Measurements from ENCODE around the gene MPRIP.
"Not testable (repeated sequence)": the region's sequence is repeated elsewhere in the genome, so short reads cannot be mapped to it uniquely, and the experiment has no call there.

Gene MPRIP

GRCh38 chr17:17011043-17011907 is 31.0 kb upstream of the MPRIP start:
- DNase-seq (ENCODE audit: low read depth, low spot score) = not testable (repeated sequence)

- DNase-seq (ENCODE audit: low read depth, low spot score) = not testable (repeated sequence)
These were observed 28.2 kb upstream of the MPRIP start for GRCh38 chr17:17013828-17014747.

GRCh38 chr17:17014748-17015124 is 27.5 kb upstream of the MPRIP start:
- DNase-seq (ENCODE audit: low read depth, low spot score) = not testable (repeated sequence)

GRCh38 chr17:17015230-17015629 is 27.0 kb upstream of the MPRIP start:
- DNase-seq (ENCODE audit: low read depth, low spot score) = no peak

- DNase-seq (ENCODE audit: low read depth, low spot score) = not testable (repeated sequence)
These were observed 25.8 kb upstream of the MPRIP start for GRCh38 chr17:17016199-17017197.

GRCh38 chr17:17017343-17018014 is 24.8 kb upstream of the MPRIP start:
- DNase-seq (ENCODE audit: low read depth, low spot score) = no peak

GRCh38 chr17:17018021-17018441 is 24.2 kb upstream of the MPRIP start:
- DNase-seq (ENCODE audit: low read depth, low spot score) = no peak

- no peak for DNase-seq (ENCODE audit: low read depth, low spot score)
These were observed 23.4 kb upstream of the MPRIP start for GRCh38 chr17:17018612-17019429.

GRCh38 chr17:17019430-17019762 is 22.9 kb upstream of the MPRIP start:
- no peak for DNase-seq (ENCODE audit: low read depth, low spot score)

- DNase-seq (ENCODE audit: low read depth, low spot score) = no peak
These were observed 22.3 kb upstream of the MPRIP start for GRCh38 chr17:17019891-17020456.

- DNase-seq (ENCODE audit: low read depth, low spot score) = no peak
These were observed 21.4 kb upstream of the MPRIP start for GRCh38 chr17:17020821-17021193.

- no peak for DNase-seq (ENCODE audit: low read depth, low spot score)
These were observed 20.9 kb upstream of the MPRIP start for GRCh38 chr17:17021194-17021863.

- DNase-seq (ENCODE audit: low read depth, low spot score) = no peak
These were observed 20.2 kb upstream of the MPRIP start for GRCh38 chr17:17022011-17022410.

- DNase-seq (ENCODE audit: low read depth, low spot score) = no peak
These were observed 19.8 kb upstream of the MPRIP start for GRCh38 chr17:17022456-17022855.

GRCh38 chr17:17024778-17025300 is 17.4 kb upstream of the MPRIP start:
- no peak for DNase-seq (ENCODE audit: low read depth, low spot score)

- DNase-seq (ENCODE audit: low read depth, low spot score) = no peak
These were observed 16.6 kb upstream of the MPRIP start for GRCh38 chr17:17025621-17026020.

GRCh38 chr17:17026163-17026562 is 16.1 kb upstream of the MPRIP start:
- DNase-seq (ENCODE audit: low read depth, low spot score) = no peak

GRCh38 chr17:17027442-17028058 is 14.7 kb upstream of the MPRIP start:
- DNase-seq (ENCODE audit: low read depth, low spot score) = no peak
